LNCaP clone FGC (cell line): ENCODE data around the gene LNP1.

Experiments used
- DNase-seq: peaks from one replicate; pipeline ENCODE4 v3.0.0-alpha.2; 2011; ENCODE audit warnings: low read depth
- H3K4me3 ChIP-seq: 2 replicates; pipeline ENCODE4 v1.5.1; 2011; ENCODE audit warnings: mild to moderate bottlenecking, low read depth, low read length, control low read depth
- TF ChIP-seq, protein P1 (sequence below): IDR thresholded peaks from 2 replicates; pipeline ENCODE4 v1.5.1; 2012; ENCODE audit warnings: mild to moderate bottlenecking; ENCODE audit not compliant: control insufficient read depth, insufficient read depth; ENCODE audit errors: extremely low read depth

The LNP1 gene

DNA sequence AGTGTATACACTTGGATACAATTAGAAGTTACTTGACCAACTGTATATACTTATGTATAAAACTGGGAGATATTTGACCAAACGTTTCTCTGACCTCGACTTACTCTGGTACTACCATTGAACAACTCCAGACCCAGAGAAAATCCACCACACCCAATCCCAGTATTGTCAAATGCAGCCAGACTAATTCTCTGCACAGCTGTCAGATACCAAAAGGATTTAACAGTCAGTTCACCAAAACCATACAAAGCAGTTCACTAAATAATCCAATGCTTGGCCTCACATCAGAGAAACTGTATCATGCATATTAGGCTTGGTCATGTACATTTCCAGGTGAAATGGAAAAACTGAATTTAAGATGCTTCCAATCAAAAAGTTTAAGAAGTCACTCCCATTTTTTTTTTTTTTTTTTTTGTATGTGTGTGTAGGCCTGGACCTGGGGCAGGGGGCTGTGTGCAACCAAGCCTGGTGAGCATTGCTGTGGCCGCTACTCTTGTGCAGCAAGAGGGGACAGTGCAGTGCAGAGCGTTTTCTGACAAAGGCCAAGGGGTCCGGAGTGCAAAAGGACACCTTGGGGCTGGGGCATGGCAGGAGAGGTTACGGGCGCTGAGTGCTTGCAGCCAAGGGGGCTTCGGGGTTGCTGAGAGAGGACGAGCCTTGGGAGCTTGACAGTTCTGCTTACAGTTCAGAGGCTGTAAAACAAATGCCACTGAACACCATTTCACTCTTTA is 1.8 kb upstream of the LNP1 start:
- TF ChIP-seq, protein P1, sequence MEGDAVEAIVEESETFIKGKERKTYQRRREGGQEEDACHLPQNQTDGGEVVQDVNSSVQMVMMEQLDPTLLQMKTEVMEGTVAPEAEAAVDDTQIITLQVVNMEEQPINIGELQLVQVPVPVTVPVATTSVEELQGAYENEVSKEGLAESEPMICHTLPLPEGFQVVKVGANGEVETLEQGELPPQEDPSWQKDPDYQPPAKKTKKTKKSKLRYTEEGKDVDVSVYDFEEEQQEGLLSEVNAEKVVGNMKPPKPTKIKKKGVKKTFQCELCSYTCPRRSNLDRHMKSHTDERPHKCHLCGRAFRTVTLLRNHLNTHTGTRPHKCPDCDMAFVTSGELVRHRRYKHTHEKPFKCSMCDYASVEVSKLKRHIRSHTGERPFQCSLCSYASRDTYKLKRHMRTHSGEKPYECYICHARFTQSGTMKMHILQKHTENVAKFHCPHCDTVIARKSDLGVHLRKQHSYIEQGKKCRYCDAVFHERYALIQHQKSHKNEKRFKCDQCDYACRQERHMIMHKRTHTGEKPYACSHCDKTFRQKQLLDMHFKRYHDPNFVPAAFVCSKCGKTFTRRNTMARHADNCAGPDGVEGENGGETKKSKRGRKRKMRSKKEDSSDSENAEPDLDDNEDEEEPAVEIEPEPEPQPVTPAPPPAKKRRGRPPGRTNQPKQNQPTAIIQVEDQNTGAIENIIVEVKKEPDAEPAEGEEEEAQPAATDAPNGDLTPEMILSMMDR: no peak
- peak overlapping the region; percentile 78 for H3K4me3 ChIP-seq
- no peak for DNase-seq

- TF ChIP-seq, protein P1: no peak
- DNase-seq: no peak
- H3K4me3 ChIP-seq: peak overlapping the region; percentile 78
Observed at GRCh38 chr3:100400419-100400779, 940 bp upstream of the LNP1 start.

- H3K4me3 ChIP-seq: peak overlapping the region; percentile 78
- TF ChIP-seq, protein P1: no peak
- DNase-seq: no peak
Observed at GRCh38 chr3:100401674-100402041, 319 bp downstream of the LNP1 start.

- peak overlapping the region; percentile 78 for H3K4me3 ChIP-seq
- TF ChIP-seq, protein P1: no peak
- DNase-seq: no peak
Observed at GRCh38 chr3:100402256-100402655, 917 bp downstream of the LNP1 start.

GRCh38 chr3:100402891-100403290 is 1.6 kb downstream of the LNP1 start:
- H3K4me3 ChIP-seq: peak overlapping the region; percentile 78
- TF ChIP-seq, protein P1: no peak
- no peak for DNase-seq

GRCh38 chr3:100403362-100404249 is 2.3 kb downstream of the LNP1 start:
- no peak for DNase-seq
- TF ChIP-seq, protein P1: no peak
- H3K4me3 ChIP-seq: peak overlapping the region; percentile 78
